Trophoblast cell (in vitro differentiated cells and primary cell): ENCODE data around the gene NSF.

Experiments
- DNase-seq, 2 donors: peaks; one replicate each; pipeline ENCODE4 v3.0.0-alpha.2; 2016
- H2AFZ ChIP-seq: 2 replicates; pipeline ENCODE4 v1.6.1; 2013; ENCODE audit warnings: low read length, moderate library complexity, mild to moderate bottlenecking; ENCODE audit not compliant: insufficient read depth, poor library complexity
- H2AK5ac ChIP-seq: 2 replicates; pipeline ENCODE4 v1.6.1; 2013; ENCODE audit warnings: mild to moderate bottlenecking, low read length
- H2BK120ac ChIP-seq: 2 replicates; pipeline ENCODE4 v1.6.1; 2013; ENCODE audit warnings: low read length, mild to moderate bottlenecking, moderate library complexity; ENCODE audit not compliant: insufficient read depth, poor library complexity
- H2BK12ac ChIP-seq: 2 replicates; pipeline ENCODE4 v1.6.1; 2013; ENCODE audit warnings: mild to moderate bottlenecking, low read length, moderate library complexity
- H2BK5ac ChIP-seq: 2 replicates; pipeline ENCODE4 v1.6.1; 2013; ENCODE audit warnings: low read length, low read depth, moderate library complexity, mild to moderate bottlenecking; ENCODE audit not compliant: poor library complexity
- H3K14ac ChIP-seq: 2 replicates; pipeline ENCODE4 v1.6.1; 2013; ENCODE audit warnings: mild to moderate bottlenecking, low read length
- H3K18ac ChIP-seq: 2 replicates; pipeline ENCODE4 v1.6.1; 2013; ENCODE audit warnings: mild to moderate bottlenecking, low read length
- H3K23ac ChIP-seq: 2 replicates; pipeline ENCODE4 v1.6.1; 2013; ENCODE audit warnings: low read length
- H3K27ac ChIP-seq: 2 replicates; pipeline ENCODE4 v1.5.1; 2013; ENCODE audit warnings: low read depth, mild to moderate bottlenecking, inconsistent platforms, low read length, moderate library complexity
- H3K27me3 ChIP-seq: 2 replicates; pipeline ENCODE4 v1.6.1; 2013; ENCODE audit warnings: inconsistent platforms, mild to moderate bottlenecking, low read length, moderate library complexity; ENCODE audit not compliant: insufficient read depth
- H3K36me3 ChIP-seq, 2 experiments: 1 replicate in 1 of 2; 2 replicates in 1 of 2; pipeline ENCODE4 v1.6.1; 2013; ENCODE audit warnings: low read length in 2 of 2, mild to moderate bottlenecking in 2 of 2, moderate library complexity in 1 of 2; ENCODE audit not compliant: insufficient read depth in 2 of 2, control insufficient read depth in 1 of 2
- H3K4ac ChIP-seq: 2 replicates; pipeline ENCODE4 v1.6.1; 2013; ENCODE audit warnings: low read depth, mild to moderate bottlenecking, low read length, moderate library complexity
- H3K4me1 ChIP-seq, 2 experiments: 1 replicate in 1 of 2; 2 replicates in 1 of 2; pipeline ENCODE4 v1.6.1; 2013; ENCODE audit warnings: low read length in 2 of 2, mild to moderate bottlenecking in 2 of 2, moderate library complexity in 1 of 2; ENCODE audit not compliant: insufficient read depth in 2 of 2, control insufficient read depth in 1 of 2
- H3K4me2 ChIP-seq: 2 replicates; pipeline ENCODE4 v1.6.1; 2013; ENCODE audit warnings: inconsistent platforms, mild to moderate bottlenecking, low read length, moderate library complexity
- H3K4me3 ChIP-seq: 2 replicates; pipeline ENCODE4 v1.5.1; 2013; ENCODE audit warnings: mild to moderate bottlenecking, low read depth, low read length, inconsistent platforms
- H3K79me1 ChIP-seq: one replicate; pipeline ENCODE4 v1.6.1; 2013; ENCODE audit warnings: low read length
- H3K79me2 ChIP-seq: 2 replicates; pipeline ENCODE4 v1.6.1; 2013; ENCODE audit warnings: low read length, mild to moderate bottlenecking; ENCODE audit not compliant: control insufficient read depth, insufficient read depth, poor library complexity
- H3K9ac ChIP-seq: 2 replicates; pipeline ENCODE4 v1.6.1; 2013; ENCODE audit warnings: mild to moderate bottlenecking, low read length
- H3K9me3 ChIP-seq: 2 replicates; pipeline ENCODE4 v1.6.1; 2013; ENCODE audit warnings: low read depth, mild to moderate bottlenecking, control low read depth, inconsistent platforms, low read length; ENCODE audit not compliant: insufficient read depth
- H4K12ac ChIP-seq: 2 replicates; pipeline ENCODE4 v1.6.1; 2013; ENCODE audit warnings: low read depth, mild to moderate bottlenecking, low read length, moderate library complexity
- H4K8ac ChIP-seq: 2 replicates; pipeline ENCODE4 v1.6.1; 2013; ENCODE audit warnings: low read depth, mild to moderate bottlenecking, low read length, moderate library complexity
- H4K91ac ChIP-seq: one replicate; pipeline ENCODE4 v1.6.1; 2013; ENCODE audit warnings: low read depth, mild to moderate bottlenecking, low read length, moderate library complexity
- WGBS: extraction: QIAGEN DNeasy Blood & Tissue Kit; methylation state at CpG from one replicate; pipeline ENCODE4 v1.1.7; 2013; ENCODE audit warnings: missing lambda C conversion rate; ENCODE audit not compliant: insufficient read length, insufficient coverage; ENCODE audit errors: extremely low coverage; 5-methylcytosine and 5-hydroxymethylcytosine counted together

Gene NSF

GRCh38 chr17:46780003-46780373 lies 189.5 kb downstream of the NSF start:
- H3K4ac ChIP-seq: no peak overlapping the region
- H3K27me3 ChIP-seq: no peaks in the 10 kb centered on the region
- H3K4me1 ChIP-seq: peaks cover under 1 to 3% of the 10 kb centered on the region in 2 experiments
- peaks cover 3% of the 10 kb centered on the region for H3K9me3 ChIP-seq
- no CpG with 5 or more reads among the region's 5 CpGs for WGBS
- no peak overlapping the region for H3K27ac ChIP-seq
- no peak overlapping the region for H3K14ac ChIP-seq
- H3K79me1 ChIP-seq: peaks cover 2% of the 10 kb centered on the region
- H2AFZ ChIP-seq: no peak overlapping the region
- no peak overlapping the region for H2AK5ac ChIP-seq
- H3K79me2 ChIP-seq: no peaks in the 10 kb centered on the region
- H3K23ac ChIP-seq: no peak overlapping the region
- no peak overlapping the region for H2BK120ac ChIP-seq
- no peaks in the 10 kb centered on the region for H3K36me3 ChIP-seq
- no peak overlapping the region for H2BK5ac ChIP-seq
- no peak overlapping the region for H4K91ac ChIP-seq
- no peak overlapping the region for H4K12ac ChIP-seq
- H3K4me2 ChIP-seq: no peak overlapping the region
- H3K9ac ChIP-seq: no peak overlapping the region
- no peak overlapping the region for H2BK12ac ChIP-seq
- no peak overlapping the region for H4K8ac ChIP-seq
- H3K4me3 ChIP-seq: no peak overlapping the region
- no peak overlapping the region for H3K18ac ChIP-seq
- no peak for DNase-seq

GRCh38 chr17:46782250-46782953 lies 191.9 kb downstream of the NSF start:
- Histone ChIP-seq H4K8ac (no peak overlapping the region), H3K4me3 (no peak overlapping the region), H4K12ac (no peak overlapping the region), H3K23ac (no peak overlapping the region), H3K18ac (no peak overlapping the region), H3K14ac (no peak overlapping the region), H2AK5ac (peak overlapping the region; percentile 7), H2BK5ac (no peak overlapping the region), H3K79me2 (peaks cover 4% of the 10 kb centered on the region), H3K4me2 (no peak overlapping the region), H3K4ac (no peak overlapping the region), H3K4me1 (peaks cover 14 to 15% of the 10 kb centered on the region in 2 experiments), H3K27me3 (no peaks in the 10 kb centered on the region), H3K36me3 (no peaks in the 10 kb centered on the region), H2BK12ac (peak overlapping the region; percentile 9), H4K91ac (peak overlapping the region; percentile 5), H3K9me3 (no peaks in the 10 kb centered on the region), H3K79me1 (peaks cover 12% of the 10 kb centered on the region), H3K27ac (no peak overlapping the region), H3K9ac (no peak overlapping the region), H2AFZ (no peak overlapping the region), H2BK120ac (no peak overlapping the region)
- whole genome bisulfite sequencing: no CpG with 5 or more reads among the region's 9 CpGs
- DNase-seq: peak; percentile 30 to 50

- peaks cover 4% of the 10 kb centered on the region for H3K79me2 ChIP-seq
- H2BK12ac ChIP-seq: peak overlapping the region; percentile 9
- no peak overlapping the region for H2BK5ac ChIP-seq
- no peak overlapping the region for H3K18ac ChIP-seq
- no peak overlapping the region for H2AK5ac ChIP-seq
- no peak overlapping the region for H4K12ac ChIP-seq
- H2AFZ ChIP-seq: no peak overlapping the region
- no peak overlapping the region for H3K4me2 ChIP-seq
- H2BK120ac ChIP-seq: no peak overlapping the region
- H4K8ac ChIP-seq: no peak overlapping the region
- no CpG with 5 or more reads among the region's 7 CpGs for WGBS
- H3K9ac ChIP-seq: no peak overlapping the region
- no peak overlapping the region for H3K4ac ChIP-seq
- H3K4me1 ChIP-seq: peaks cover 14 to 15% of the 10 kb centered on the region in 2 experiments
- no peaks in the 10 kb centered on the region for H3K9me3 ChIP-seq
- no peak overlapping the region for H3K23ac ChIP-seq
- no peak overlapping the region for H3K14ac ChIP-seq
- H3K27ac ChIP-seq: no peak overlapping the region
- no peak overlapping the region for H3K4me3 ChIP-seq
- H3K79me1 ChIP-seq: peaks cover 12% of the 10 kb centered on the region
- H3K27me3 ChIP-seq: no peaks in the 10 kb centered on the region
- H4K91ac ChIP-seq: peak overlapping the region; percentile 5
- DNase-seq: no peak
- no peaks in the 10 kb centered on the region for H3K36me3 ChIP-seq
These were observed 192.6 kb downstream of the NSF start for GRCh38 chr17:46783031-46783593.

GRCh38 chr17:46785696-46786095 lies 195.2 kb downstream of the NSF start:
- no peak overlapping the region for H2AFZ ChIP-seq
- H3K18ac ChIP-seq: no peak overlapping the region
- no peaks in the 10 kb centered on the region for H3K36me3 ChIP-seq
- no peak overlapping the region for H3K4me2 ChIP-seq
- H4K91ac ChIP-seq: peak overlapping the region; percentile 36
- peaks cover 7% of the 10 kb centered on the region for H3K9me3 ChIP-seq
- peak; percentile 81 to 90 for DNase-seq
- no CpG with 5 or more reads among the region's 7 CpGs for WGBS
- no peak overlapping the region for H3K9ac ChIP-seq
- H2BK120ac ChIP-seq: peak overlapping the region; percentile 5
- peak overlapping the region; percentile 22 for H2BK12ac ChIP-seq
- H3K27ac ChIP-seq: peak overlapping the region; percentile 2
- H2AK5ac ChIP-seq: no peak overlapping the region
- peaks cover 14 to 15% of the 10 kb centered on the region in 2 experiments for H3K4me1 ChIP-seq
- H2BK5ac ChIP-seq: no peak overlapping the region
- no peak overlapping the region for H4K8ac ChIP-seq
- no peak overlapping the region for H3K4me3 ChIP-seq
- H3K23ac ChIP-seq: no peak overlapping the region
- peaks cover 12% of the 10 kb centered on the region for H3K79me1 ChIP-seq
- no peak overlapping the region for H4K12ac ChIP-seq
- no peaks in the 10 kb centered on the region for H3K27me3 ChIP-seq
- peaks cover 4% of the 10 kb centered on the region for H3K79me2 ChIP-seq
- H3K14ac ChIP-seq: peak overlapping the region; percentile 12
- no peak overlapping the region for H3K4ac ChIP-seq
